GM18868 (cell line): ENCODE results near the gene C1orf74.

ENCODE experiments used
- ATAC-seq: cut with Tn5 transposase; IDR thresholded peaks from one replicate; pipeline ENCODE4 v1.9.1; 2021; ENCODE audit warnings: mild to moderate bottlenecking, moderate library complexity; ENCODE audit not compliant: unreplicated experiment

Gene C1orf74

DNA sequence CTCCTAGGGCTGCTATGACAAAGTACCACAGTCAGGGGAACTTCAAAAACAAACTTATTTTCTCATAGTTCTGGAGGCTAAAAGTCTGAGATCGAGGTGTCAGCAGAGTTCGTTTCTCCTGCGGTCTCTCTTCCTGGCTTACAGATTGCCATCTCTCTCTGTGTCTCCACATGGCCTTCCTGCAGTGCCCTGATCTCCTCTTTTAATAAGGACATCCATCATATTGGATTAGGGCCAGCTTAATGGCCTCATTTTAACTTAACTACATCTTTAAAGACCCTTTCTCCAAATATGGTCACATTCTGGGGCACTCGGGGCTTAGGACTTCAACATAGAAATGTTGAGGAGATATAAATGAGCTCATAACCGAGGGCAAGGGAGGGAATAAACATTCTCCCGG lies 12.2 kb downstream of the C1orf74 start:
- no peak for ATAC-seq

DNA sequence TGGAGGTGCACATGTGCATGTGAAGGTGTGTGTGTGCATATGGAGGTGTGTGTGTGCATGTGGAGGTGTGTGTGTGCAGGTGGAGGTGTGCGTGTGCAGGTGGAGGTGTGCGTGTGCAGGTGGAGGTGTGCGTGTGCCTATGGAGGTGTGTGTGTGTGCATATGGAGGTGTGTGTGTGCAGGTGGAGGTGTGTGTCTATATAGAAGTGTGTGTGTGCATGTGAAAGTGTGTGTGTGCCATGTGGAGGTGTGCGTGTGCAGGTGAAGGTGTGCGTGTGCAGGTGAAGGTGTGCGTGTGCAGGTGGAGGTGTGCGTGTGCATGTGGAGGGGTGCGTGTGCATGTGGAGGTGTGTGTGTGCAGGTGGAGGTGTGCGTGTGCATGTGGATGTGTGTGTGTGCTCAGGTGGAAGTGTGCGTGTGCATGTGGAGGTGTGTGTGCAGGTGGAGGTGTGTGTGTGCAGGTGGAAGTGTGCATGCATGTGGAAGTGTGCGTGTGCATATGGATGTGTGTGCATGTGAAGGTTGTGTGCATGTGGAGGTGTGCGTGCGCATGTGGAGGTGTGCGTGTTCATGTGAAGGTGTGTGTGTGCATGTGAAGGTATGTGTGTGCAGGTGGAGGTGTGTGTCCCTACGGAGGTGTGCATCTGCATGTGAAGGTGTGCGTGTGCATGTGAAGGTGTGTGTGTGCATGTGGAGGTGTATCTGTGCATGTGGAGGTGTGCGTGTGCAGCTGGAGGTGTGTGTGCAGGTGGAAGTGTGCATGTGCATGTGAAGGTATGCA lies 13.5 kb downstream of the C1orf74 start:
- ATAC-seq: no peak

GRCh38 chr1:209769971-209770370 lies 14.4 kb downstream of the C1orf74 start:
- no peak for ATAC-seq

DNA sequence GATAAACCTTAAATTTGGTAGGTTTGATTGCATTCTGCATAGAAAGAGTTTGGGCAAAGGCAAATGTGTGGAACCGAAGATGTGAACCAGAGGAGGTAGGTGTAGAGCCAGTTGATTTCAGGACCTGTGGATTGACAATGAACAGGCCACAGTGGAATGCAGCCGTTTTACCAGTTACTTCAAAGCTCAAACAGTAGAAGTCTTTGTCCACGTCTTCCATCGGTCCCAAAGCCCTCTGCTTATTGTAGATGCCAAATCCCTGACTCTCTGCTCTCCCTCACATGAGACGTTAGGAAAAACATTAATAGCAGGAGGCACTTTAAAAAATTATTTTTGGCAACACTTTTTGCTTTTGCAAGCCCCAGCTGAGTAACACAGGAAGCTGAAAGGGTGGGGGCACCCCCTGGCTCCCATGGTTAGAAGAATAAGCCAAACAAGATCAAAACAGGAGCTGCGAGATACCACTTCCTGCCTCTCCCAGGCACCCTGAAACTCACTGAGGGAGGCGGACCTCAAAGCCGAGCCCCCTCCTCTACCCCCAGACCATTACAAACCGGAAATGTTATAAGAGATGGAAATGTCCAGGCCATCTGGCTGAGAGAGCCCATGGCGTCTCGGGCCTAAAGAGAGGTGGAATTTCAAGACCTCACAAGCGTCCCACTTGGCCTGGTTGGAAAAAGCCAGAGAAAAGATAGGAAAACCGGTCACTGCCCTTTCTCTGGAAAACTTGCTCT lies 15.0 kb downstream of the C1orf74 start:
- peak; percentile 78 for ATAC-seq

DNA sequence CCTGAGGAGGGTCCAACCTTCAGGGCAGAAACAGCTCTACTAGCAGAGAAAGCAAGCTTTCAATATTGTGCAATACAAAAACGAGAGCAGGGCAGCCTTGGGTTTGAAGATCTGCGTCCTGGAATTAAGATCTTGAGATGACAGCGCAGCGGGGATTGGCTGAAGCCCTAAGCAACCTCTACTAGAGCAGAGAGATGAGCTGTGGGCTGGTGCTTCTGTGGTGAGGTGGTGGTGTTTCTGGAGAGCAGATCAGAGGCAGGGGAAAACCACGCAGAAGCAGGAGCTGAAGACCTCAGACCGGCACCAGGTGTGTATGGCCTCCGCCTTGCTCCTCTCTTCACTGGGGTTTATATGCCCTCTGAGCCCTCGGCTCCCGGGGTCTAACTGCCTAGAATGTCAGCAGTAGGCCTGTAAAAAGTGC lies 16.0 kb downstream of the C1orf74 start:
- peak; percentile 87 for ATAC-seq

DNA sequence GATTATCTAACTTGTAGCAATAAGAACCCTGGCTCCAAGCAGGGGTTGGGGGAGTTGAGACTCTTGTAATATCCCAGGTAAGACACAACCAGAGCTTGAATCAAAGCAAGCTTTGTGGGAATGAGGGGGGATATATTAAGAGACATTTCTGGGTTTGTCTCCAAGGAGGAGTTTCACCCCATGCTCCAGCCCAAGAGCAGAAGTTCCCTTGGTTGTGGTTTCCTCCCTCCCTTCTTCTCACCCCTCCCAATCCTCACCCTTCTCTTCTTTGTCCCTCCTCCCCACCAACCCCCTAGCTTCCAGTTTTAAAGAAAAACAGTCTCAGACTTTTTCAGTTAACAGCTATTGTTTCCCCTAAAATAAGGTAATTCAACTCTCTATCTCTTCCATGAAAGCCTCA lies 16.7 kb downstream of the C1orf74 start:
- no peak for ATAC-seq

- no peak for ATAC-seq
Measured at GRCh38 chr1:209767096-209767495, 17.3 kb downstream of the C1orf74 start.

DNA sequence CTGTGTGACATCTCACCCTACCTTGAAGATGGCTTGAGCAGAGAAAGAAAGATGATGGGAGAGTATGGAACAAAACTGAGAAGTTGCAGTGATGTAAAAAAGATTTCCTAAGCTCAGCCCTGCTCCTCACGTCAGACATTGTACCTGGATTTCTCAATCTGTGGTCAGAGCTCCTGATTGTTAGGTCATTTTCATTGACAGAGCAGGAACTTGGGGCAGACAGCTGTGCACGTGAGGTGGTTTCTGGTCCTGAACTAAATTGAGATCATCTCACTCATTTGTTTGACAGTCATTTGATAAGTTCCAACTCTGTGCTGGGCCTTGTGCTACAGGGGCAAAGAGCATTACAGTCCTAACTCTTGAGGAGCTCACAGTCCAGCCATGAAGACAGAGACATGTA lies 18.3 kb downstream of the C1orf74 start:
- ATAC-seq: no peak

DNA sequence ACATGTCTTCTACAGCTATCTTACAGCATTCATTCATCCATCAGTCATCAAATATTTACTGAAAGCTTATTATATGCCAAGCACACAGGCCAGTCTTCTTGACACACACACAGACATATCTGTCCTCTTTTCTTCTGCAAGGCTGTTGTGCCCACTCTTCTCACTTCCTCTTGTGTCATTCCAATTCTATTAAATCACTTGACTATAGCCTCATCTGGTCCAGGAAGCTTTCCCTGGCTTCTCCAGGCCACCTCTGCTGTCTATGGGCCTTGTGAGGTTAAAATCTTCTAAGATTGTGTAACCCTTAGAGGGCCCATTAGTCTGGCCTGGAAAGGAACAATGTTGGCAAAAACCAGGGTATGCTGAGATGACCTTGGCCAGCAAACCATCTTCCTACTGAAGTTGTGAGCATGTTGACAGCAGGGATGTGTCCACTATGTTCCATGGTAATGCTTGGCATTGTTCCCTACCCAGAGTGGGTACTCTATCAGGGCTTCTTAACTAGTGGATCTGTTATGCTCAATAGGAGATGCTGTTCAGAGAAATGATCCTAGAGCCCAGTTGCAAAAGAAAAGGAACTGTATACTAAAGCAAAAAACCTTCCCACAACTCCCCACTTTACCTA lies 23.2 kb downstream of the C1orf74 start:
- no peak for ATAC-seq

DNA sequence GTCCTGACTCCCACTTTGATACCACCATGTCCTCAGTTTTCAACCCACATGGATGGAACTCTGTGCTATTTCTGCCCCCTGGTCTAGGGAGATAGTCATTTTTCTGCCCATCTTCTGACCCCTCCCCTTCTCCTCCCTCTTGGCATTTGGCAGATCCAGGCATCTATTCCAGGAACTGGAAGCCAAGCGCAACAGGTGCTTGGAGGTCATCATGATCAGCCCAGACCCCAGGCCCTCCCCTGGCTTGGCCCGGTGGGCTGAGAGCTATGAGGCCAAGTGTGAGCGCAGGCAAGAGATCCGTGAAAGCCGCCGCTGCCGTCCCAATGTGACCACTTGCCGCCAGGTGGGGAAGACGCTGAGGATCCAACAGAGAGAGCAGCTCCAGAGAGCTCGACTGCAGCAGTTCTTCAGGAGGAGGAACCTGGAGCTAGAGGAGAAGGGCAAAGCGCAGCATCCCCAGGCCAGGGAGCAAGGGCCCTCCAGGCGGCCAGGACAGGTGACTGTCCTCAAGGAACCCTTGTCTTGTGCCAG lies 24.5 kb downstream of the C1orf74 start:
- no peak for ATAC-seq

DNA sequence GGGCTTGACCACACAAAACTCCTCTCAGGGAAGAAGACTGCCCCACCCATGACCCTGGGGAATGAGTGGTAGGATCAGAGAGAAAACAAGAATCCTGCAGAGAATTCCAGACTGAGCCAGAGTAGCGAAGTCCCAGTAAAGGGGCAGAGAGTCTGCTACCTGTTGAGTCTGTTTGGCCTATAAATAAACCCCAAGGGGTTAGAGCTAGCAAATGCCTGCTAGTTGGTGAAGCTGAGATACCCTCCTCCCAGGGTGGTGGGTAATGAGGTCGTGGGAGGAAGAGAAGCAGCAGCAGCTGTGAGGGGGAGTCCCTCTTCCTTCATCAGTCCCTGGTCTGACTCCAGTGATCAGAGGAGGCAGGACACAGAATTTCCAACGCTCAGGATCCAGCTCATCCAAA lies 26.0 kb downstream of the C1orf74 start:
- ATAC-seq: no peak

- peak; percentile 38 for ATAC-seq
Measured at GRCh38 chr1:209756615-209757445, 27.5 kb downstream of the C1orf74 start.

DNA sequence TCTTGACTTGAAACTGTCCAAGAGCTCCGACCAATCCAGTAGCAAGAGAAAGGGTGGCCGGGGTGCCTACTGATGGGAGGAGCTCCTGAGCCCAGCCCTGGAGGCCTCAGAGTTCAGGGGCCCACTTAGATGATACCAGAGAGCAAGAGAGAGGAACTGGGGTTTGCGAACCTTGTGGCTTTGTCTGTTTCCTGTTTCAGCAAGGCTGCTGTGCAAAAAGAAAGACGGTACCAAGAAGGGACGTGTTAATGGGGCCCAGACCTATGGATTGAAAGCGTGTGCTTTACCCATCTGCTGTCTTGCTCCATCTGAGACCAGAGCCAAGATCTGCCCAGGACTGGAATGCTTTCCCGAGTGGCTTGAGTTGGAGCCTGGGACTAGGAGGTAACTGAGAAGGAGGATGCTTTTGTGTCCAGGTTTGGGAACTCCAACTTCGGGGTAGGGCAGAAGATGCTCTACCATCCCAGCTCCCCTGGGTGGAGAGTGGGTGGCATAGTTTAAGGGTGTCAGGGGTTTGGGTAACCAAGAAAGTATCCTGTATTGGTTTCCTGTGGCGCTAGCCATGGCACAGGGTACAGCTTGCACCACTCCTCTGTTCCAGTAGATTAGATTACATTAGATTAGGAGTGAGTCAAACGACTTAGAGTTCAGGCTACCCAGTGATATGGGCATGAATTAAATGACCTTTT lies 28.3 kb downstream of the C1orf74 start, which contains the start of gene TRAF3IP3:
Gene TRAF3IP3, plus strand, starts transcription at position 128 of the 689 bp plus-strand sequence. CDS start 3,987 bp downstream, outside the sequence.
- ATAC-seq: peak; percentile 78

DNA sequence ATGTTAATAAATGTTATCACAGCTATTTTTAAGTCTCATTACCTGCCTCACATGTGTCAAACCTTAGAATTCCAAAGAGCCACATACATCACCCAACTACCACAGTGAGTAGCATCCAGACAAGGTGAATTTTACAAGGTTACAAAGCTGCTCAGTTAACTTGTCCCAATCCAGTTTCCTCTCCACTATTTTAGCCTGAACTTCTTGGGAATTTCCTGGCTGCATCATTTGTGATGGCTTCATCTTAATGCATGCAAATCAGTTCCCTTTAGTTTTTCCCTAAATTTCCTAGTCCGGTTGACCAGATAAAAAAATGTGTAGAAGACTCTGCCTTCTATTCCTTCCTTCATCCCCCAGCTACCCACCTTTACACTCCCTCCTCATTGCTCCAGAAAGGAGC lies 29.1 kb downstream of the C1orf74 start:
- ATAC-seq: no peak

GRCh38 chr1:209752890-209753289 lies 31.5 kb downstream of the C1orf74 start:
- no peak for ATAC-seq

GRCh38 chr1:209751627-209752231 lies 32.6 kb downstream of the C1orf74 start:
- peak; percentile 38 for ATAC-seq

DNA sequence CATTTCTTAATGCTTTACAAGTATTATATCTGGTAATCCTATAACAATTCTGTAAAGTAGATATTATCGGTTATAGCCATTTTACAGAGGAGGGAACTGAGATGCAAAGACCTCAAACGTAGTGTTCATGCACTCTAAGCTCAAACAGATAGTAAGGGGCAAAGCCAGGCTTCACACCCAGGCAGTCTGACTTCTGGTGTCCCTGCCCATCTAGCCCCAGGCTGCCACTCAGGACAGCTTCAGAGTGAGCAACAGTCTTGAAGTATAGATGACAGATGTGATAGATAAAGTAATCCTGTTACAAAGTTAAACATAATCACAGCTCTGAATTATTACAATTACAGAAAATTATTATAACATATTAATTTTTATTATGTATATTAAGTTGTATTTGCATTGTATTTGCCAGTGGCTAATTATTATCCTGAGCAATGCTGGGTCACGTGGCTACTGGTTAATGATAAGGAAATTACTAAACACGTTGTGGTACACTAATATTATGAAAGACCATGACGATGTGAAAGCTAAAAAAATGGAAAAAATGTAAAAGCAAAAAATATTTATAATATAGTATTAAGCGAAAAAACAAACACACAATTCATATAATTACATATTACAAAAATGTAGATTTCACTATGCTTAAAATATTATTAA lies 34.6 kb downstream of the C1orf74 start:
- no peak for ATAC-seq

DNA sequence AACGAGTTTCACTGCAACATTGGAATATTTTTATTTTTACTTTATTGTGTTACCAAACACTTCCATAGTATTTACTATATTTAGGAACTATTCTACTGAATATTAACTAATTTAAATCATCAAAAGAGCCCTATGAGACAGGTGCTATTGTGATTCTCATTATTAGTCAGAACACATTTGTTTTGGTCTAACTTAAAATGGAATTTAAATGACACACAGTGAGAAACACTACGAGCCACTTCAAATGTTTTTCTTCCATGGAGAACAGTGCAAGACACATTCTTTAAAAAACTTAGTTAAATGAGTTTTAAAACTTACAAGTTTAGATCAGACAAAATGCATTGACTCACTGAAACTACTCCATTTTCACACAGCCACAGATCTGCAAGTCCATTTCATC lies 35.2 kb downstream of the C1orf74 start:
- ATAC-seq: no peak

DNA sequence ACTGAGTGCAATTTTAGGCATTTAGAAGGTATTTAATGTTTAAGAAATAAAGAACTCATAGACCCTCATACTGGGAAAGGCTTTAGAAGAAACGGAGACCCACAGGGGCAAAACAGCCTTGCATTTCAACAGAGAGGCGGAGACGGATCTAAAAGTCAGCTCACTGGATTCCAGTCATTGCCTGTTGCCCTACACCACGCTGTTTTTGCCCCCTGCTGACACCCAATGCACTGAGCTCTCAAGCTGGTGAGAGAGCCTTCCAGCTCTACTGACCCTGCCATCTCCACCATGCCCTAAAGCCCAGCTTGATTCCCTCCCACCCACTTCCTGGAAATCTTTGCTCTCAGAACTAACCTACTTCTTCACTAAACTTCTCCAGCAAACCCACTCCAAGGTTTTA lies 35.7 kb downstream of the C1orf74 start:
- no peak for ATAC-seq
